RWPE1 (cell line): ENCODE measurements around the gene PKIB.

Experiments
- CTCF ChIA-PET: fragments of 350-600 bp; sonication (Branson Sonifier 250); formaldehyde crosslinking; extraction: SDS; loops from one replicate; lab custom pipeline; 2021; lab: Yijun Ruan, JAX
- POLR2A ChIA-PET: fragments of 400-600 bp; formaldehyde crosslinking; extraction: SDS; loops from one replicate; lab custom pipeline; 2020; ENCODE audit warnings: antibody characterized with exemption; ENCODE audit not compliant: low non-redundant PET; lab: Yijun Ruan, JAX
- DNase-seq: peaks from one replicate; pipeline ENCODE4 v3.0.0; 2012; ENCODE audit warnings: low spot score
- H3K27ac ChIP-seq: fragments of 450-650 bp; 2 replicates; pipeline ENCODE4 v1.5.1; 2017
- CTCF ChIP-seq: fragments of 450-650 bp; conservative IDR thresholded peaks from 2 replicates; pipeline ENCODE4 v1.5.1; 2017; ENCODE audit warnings: low read depth, mild to moderate bottlenecking

The PKIB gene

GRCh38 chr6:122663981-122664380 is 53.8 kb downstream of the PKIB start:
- DNase-seq, result no peak
- CTCF ChIA-PET, result interaction anchor here (0.6 kb wide), 1 partner anchor 111 kb away, joined by 3 read pairs; no protein-coding TSS in a partner anchor
- no peak overlapping the region for H3K27ac ChIP-seq
- no peak for TF ChIP-seq CTCF
- POLR2A ChIA-PET, result no interaction called here

GRCh38 chr6:122665929-122666328 is 55.7 kb downstream of the PKIB start:
- no peak for DNase-seq
- no peak overlapping the region for H3K27ac ChIP-seq
- POLR2A ChIA-PET, result no interaction called here
- TF ChIP-seq CTCF, result no peak
- CTCF ChIA-PET, result no interaction called here

GRCh38 chr6:122666418-122666817 is 56.2 kb downstream of the PKIB start:
- POLR2A ChIA-PET, result no interaction called here
- CTCF ChIA-PET, result no interaction called here

GRCh38 chr6:122669418-122669817 is 59.2 kb downstream of the PKIB start:
- ChIA-PET POLR2A (no interaction called here), CTCF (no interaction called here)
- DNase-seq, result no peak
- no peak for TF ChIP-seq CTCF
- no peak overlapping the region for H3K27ac ChIP-seq

More at GRCh38 chr6:122666418-122666817, 56.2 kb downstream of the PKIB start:
- H3K27ac ChIP-seq, result no peak overlapping the region
- TF ChIP-seq CTCF, result no peak
- no peak for DNase-seq

GRCh38 chr6:122669868-122670267 is 59.7 kb downstream of the PKIB start:
- DNase-seq, result no peak
- POLR2A ChIA-PET, result no interaction called here
- no peak for TF ChIP-seq CTCF
- CTCF ChIA-PET, result no interaction called here
- no peak overlapping the region for H3K27ac ChIP-seq

- TF ChIP-seq CTCF, result no peak
- CTCF ChIA-PET, result no interaction called here
- POLR2A ChIA-PET, result no interaction called here
Observed at GRCh38 chr6:122671251-122671650, 61.0 kb downstream of the PKIB start.

More at GRCh38 chr6:122671251-122671650, 61.0 kb downstream of the PKIB start:
- DNase-seq, result no peak
- no peak overlapping the region for H3K27ac ChIP-seq
